ENCODE measurements around the gene SVOP.

SVOP gene, protein sequence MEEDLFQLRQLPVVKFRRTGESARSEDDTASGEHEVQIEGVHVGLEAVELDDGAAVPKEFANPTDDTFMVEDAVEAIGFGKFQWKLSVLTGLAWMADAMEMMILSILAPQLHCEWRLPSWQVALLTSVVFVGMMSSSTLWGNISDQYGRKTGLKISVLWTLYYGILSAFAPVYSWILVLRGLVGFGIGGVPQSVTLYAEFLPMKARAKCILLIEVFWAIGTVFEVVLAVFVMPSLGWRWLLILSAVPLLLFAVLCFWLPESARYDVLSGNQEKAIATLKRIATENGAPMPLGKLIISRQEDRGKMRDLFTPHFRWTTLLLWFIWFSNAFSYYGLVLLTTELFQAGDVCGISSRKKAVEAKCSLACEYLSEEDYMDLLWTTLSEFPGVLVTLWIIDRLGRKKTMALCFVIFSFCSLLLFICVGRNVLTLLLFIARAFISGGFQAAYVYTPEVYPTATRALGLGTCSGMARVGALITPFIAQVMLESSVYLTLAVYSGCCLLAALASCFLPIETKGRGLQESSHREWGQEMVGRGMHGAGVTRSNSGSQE

DNA sequence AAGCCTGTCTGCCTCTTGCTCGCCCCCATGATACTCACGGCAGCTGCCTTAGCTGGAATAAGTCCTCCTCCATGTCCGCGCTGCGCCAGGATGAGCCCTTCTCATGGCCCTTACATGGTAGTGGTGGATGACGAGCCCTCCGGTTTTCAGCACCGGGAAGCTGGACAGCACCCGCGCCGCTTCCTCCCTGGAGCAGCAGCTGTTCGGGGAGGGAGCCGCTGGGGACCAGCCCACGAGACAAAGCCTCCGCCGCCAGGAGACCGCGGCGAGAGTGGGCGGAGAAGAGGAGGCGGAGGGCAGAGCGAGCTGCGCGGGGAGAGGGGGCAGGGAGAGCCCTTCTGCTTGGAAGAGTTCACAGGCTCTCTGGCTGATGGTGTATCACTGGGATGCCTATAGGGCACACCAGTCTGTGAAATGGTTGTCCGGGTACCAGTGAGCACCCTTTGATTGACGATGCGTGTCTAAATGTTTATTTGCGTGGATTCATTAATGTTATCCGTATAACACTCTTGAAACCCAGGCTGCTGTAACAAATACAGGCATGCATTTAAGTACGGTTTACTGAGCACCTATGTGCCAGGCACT, at the start of gene SVOP:
SVOP (minus strand) TSS at position 273 of the 585 bp plus-strand sequence; CDS start at position 73, 200 bp downstream.
- TF ChIP-seq, protein P1, sequence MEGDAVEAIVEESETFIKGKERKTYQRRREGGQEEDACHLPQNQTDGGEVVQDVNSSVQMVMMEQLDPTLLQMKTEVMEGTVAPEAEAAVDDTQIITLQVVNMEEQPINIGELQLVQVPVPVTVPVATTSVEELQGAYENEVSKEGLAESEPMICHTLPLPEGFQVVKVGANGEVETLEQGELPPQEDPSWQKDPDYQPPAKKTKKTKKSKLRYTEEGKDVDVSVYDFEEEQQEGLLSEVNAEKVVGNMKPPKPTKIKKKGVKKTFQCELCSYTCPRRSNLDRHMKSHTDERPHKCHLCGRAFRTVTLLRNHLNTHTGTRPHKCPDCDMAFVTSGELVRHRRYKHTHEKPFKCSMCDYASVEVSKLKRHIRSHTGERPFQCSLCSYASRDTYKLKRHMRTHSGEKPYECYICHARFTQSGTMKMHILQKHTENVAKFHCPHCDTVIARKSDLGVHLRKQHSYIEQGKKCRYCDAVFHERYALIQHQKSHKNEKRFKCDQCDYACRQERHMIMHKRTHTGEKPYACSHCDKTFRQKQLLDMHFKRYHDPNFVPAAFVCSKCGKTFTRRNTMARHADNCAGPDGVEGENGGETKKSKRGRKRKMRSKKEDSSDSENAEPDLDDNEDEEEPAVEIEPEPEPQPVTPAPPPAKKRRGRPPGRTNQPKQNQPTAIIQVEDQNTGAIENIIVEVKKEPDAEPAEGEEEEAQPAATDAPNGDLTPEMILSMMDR (IDR thresholded peaks at IDR 0.05; ENCODE audit: poor library complexity, severe bottlenecking) = no peak
- ATAC-seq (ENCODE audit: low read depth) (peak; percentile 93), DNase-seq (ENCODE audit: low spot score) (peak; percentile 68)
- Histone ChIP-seq H3K27ac (ENCODE audit: poor library complexity, severe bottlenecking) (no peak within 1 kb of the TSS), H3K9me3 (ENCODE audit: severe bottlenecking) (no peaks in the 10 kb centered on the region), H3K4me1 (ENCODE audit: insufficient read depth, poor library complexity, severe bottlenecking) (no peaks in the 10 kb centered on the region), H3K4me3 (ENCODE audit: severe bottlenecking) (no peak within 1 kb of the TSS), H3K27me3 (ENCODE audit: insufficient read depth, poor library complexity, severe bottlenecking) (no peaks in the 10 kb centered on the region), H3K36me3 (ENCODE audit: low read depth) (no peaks in the 10 kb centered on the region)

DNA sequence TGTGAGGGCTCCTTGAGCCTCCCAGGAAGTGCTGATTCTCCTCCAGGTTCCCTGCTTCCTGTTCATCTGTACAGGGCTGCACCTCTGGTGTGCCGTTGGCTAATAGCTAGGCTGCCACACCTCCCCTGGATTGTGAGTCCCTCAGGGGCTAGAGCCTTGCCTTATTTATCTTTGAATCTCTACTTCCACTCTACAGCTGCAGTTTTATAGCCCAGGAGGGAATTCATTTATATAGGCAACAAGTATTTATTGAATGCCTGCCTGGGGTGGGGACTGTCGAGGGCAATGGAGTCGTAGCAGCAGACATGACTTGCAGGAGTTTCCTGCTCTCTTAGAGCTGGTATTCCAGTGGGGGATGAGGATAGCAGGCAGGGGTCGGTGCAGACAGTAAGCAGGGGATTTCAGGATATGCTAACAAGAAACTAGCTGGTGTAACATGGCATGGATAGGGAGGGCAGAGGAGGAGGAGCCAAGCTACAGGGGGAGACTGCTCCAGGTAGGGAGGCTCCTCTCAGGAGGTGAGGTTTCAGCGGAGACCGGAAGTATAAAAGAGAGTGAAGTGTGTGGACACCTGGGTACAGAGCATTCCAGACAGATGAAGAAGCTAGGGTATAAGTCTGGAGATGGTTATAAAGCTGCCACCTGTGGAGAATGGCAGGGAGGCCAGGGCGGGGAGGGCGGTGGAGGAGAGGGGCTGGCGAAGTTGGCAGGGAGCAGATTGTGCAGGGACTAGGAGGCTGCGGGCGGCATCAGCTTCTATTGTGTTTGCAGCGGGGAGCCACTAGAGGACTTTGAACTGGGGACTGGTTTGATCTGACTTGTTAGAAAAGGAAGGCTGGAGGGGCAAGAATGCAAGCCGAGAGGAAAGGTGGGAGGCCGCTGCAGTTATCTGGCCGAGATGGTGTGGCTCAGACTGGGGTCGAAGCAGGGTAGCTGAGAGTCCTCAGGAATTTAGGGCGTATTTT, 48.7 kb upstream of the SVOP start:
- Histone ChIP-seq H3K36me3 (ENCODE audit: low read depth) (peaks cover 29% of the 10 kb centered on the region), H3K27me3 (ENCODE audit: insufficient read depth, poor library complexity, severe bottlenecking) (no peaks in the 10 kb centered on the region), H3K4me1 (ENCODE audit: insufficient read depth, poor library complexity, severe bottlenecking) (no peaks in the 10 kb centered on the region), H3K4me3 (ENCODE audit: severe bottlenecking) (no peak overlapping the region), H3K27ac (ENCODE audit: poor library complexity, severe bottlenecking) (no peak overlapping the region), H3K9me3 (ENCODE audit: severe bottlenecking) (no peaks in the 10 kb centered on the region)
- DNase-seq (ENCODE audit: low spot score) (no peak), ATAC-seq (ENCODE audit: low read depth) (no peak)
- TF ChIP-seq, protein P1 (IDR thresholded peaks at IDR 0.05; ENCODE audit: poor library complexity, severe bottlenecking) = no peak

DNA sequence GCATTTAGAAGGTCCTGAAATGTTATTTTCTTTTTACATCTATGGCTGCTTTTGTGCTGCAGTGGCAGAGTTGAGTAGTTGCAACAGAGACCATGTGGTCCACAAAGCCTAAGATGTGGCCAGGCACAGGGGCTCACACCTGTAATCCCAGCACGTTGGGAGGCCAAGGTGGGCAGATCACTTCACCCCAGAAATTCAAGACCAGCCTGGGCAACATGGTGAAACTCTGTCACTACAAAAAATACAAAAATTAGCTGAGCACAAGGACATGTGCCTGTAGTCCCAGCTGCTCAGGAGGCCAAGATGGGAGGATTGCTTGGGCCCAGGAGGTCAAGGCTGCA, 45.0 kb upstream of the SVOP start:
- Histone ChIP-seq H3K9me3 (ENCODE audit: severe bottlenecking) (no peaks in the 10 kb centered on the region), H3K4me3 (ENCODE audit: severe bottlenecking) (no peak overlapping the region), H3K27ac (ENCODE audit: poor library complexity, severe bottlenecking) (no peak overlapping the region), H3K27me3 (ENCODE audit: insufficient read depth, poor library complexity, severe bottlenecking) (no peaks in the 10 kb centered on the region), H3K36me3 (ENCODE audit: low read depth) (peaks cover 12% of the 10 kb centered on the region), H3K4me1 (ENCODE audit: insufficient read depth, poor library complexity, severe bottlenecking) (no peaks in the 10 kb centered on the region)
- ATAC-seq (ENCODE audit: low read depth) = no peak
- no peak for DNase-seq (ENCODE audit: low spot score)
- TF ChIP-seq, protein P1 (IDR thresholded peaks at IDR 0.05; ENCODE audit: poor library complexity, severe bottlenecking) = no peak

DNA sequence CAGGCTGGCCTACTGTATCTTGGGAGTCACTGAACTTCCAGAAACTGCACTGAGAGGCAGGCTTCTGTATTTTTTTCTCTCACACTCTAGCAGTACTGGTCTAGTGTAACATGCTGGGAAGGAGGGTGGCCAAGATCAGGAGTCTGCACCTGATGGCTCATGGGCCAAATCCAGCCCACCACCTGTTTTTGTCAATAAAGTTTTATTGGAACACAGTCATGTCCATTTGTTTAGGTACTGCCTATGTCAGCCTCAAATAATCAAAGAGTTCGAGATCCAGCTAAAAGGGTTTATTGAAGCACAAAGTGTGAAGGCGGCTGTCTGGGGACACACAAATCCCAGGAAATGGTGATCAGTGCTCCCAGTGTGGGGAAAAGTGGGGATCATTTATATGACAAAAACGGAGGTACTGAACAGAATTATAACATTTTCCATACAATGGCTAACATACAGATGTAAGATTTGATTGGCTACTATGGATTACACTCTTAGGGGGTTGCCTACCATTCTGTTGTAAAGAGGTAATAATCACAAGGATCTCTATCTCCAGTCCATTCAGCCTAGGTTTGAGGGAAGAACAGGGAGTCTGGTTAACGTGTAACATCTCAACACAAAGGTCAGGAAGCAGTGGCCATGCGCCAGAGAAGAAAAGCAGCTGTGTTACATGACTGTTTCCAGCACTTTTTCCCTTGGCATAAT, 44.4 kb upstream of the SVOP start:
- H3K4me1 ChIP-seq (ENCODE audit: insufficient read depth, poor library complexity, severe bottlenecking) = no peaks in the 10 kb centered on the region
- no peak overlapping the region for H3K27ac ChIP-seq (ENCODE audit: poor library complexity, severe bottlenecking)
- TF ChIP-seq, protein P1 (IDR thresholded peaks at IDR 0.05; ENCODE audit: poor library complexity, severe bottlenecking) = no peak
- H3K9me3 ChIP-seq (ENCODE audit: severe bottlenecking) = no peaks in the 10 kb centered on the region
- H3K4me3 ChIP-seq (ENCODE audit: severe bottlenecking) = no peak overlapping the region
- no peaks in the 10 kb centered on the region for H3K27me3 ChIP-seq (ENCODE audit: insufficient read depth, poor library complexity, severe bottlenecking)
- H3K36me3 ChIP-seq (ENCODE audit: low read depth) = peaks cover 12% of the 10 kb centered on the region
- no peak for ATAC-seq (ENCODE audit: low read depth)
- DNase-seq (ENCODE audit: low spot score) = no peak

Measured in RWPE2 (cell line).